ENCODE results near the gene MAP2K3.
"Not testable (repeated sequence)": the region's sequence is repeated elsewhere in the genome, so short reads cannot be mapped to it uniquely, and the experiment has no call there.

MAP2K3 gene

GRCh38 chr17:21298056-21298982, 13.8 kb downstream of the MAP2K3 start:
- no peak for DNase-seq

GRCh38 chr17:21298983-21299519, 14.5 kb downstream of the MAP2K3 start:
- no peak for DNase-seq

GRCh38 chr17:21299981-21300600, 15.6 kb downstream of the MAP2K3 start:
- no peak for DNase-seq

GRCh38 chr17:21300601-21301571, 16.4 kb downstream of the MAP2K3 start:
- no peak for DNase-seq

- DNase-seq = no peak
These were observed 17.4 kb downstream of the MAP2K3 start for GRCh38 chr17:21301593-21302550.

GRCh38 chr17:21302711-21303425, 18.4 kb downstream of the MAP2K3 start:
- no peak for DNase-seq

- DNase-seq = no peak
These were observed 19.0 kb downstream of the MAP2K3 start for GRCh38 chr17:21303441-21304065.

- DNase-seq = no peak
These were observed 19.6 kb downstream of the MAP2K3 start for GRCh38 chr17:21304091-21304490.

GRCh38 chr17:21304551-21305151, 20.1 kb downstream of the MAP2K3 start:
- not testable (repeated sequence) for DNase-seq

GRCh38 chr17:21305431-21306180, 21.1 kb downstream of the MAP2K3 start:
- not testable (repeated sequence) for DNase-seq

- not testable (repeated sequence) for DNase-seq
These were observed 22.2 kb downstream of the MAP2K3 start for GRCh38 chr17:21306611-21307272.

GRCh38 chr17:21307273-21307625, 22.7 kb downstream of the MAP2K3 start:
- not testable (repeated sequence) for DNase-seq

GRCh38 chr17:21308931-21309381, 24.4 kb downstream of the MAP2K3 start:
- DNase-seq = not testable (repeated sequence)

GRCh38 chr17:21310061-21310765, 25.7 kb downstream of the MAP2K3 start:
- not testable (repeated sequence) for DNase-seq

GRCh38 chr17:21310766-21311602, 26.5 kb downstream of the MAP2K3 start:
- DNase-seq = not testable (repeated sequence)

- no peak for DNase-seq
These were observed 28.8 kb downstream of the MAP2K3 start for GRCh38 chr17:21313320-21313719.

- DNase-seq = not testable (repeated sequence)
These were observed 29.2 kb downstream of the MAP2K3 start for GRCh38 chr17:21313761-21314160.

Data from DMS153 (cell line).